CD8-positive, alpha-beta memory T cell (primary cell): ENCODE measurements around the gene TCF4. TPM values are rescaled to one million over a fixed set of nuclear protein-coding genes. Genes with fewer than 3 reads are reported as not detected.

Source experiments
- CTCF ChIA-PET: fragments of 350-600 bp; sonication (Branson Sonifier 250); formaldehyde crosslinking; loops from one replicate; lab custom pipeline; 2021; ENCODE audit warnings: antibody characterized with exemption; lab: Charles Lee
- POLR2A ChIA-PET: fragments of 350-600 bp; sonication (Branson Sonifier 250); formaldehyde crosslinking; loops from one replicate; lab custom pipeline; 2021; ENCODE audit warnings: antibody characterized with exemption; lab: Charles Lee
- DNase-seq, 5 donors: peaks; one replicate each; pipeline versions ENCODE4 v3.0.0 to v3.0.0-alpha.2; 2020 to 2022; ENCODE audit warnings: mixed read lengths in 1 of 5
- H3K27ac ChIP-seq: one replicate; pipeline ENCODE4 v1.7.0; 2013; ENCODE audit warnings: low read depth, mild to moderate bottlenecking, low read length, moderate library complexity
- H3K27me3 ChIP-seq: 2 replicates; pipeline ENCODE4 v1.7.0; 2013; ENCODE audit warnings: low read length, mild to moderate bottlenecking; ENCODE audit not compliant: insufficient read depth, poor library complexity, severe bottlenecking
- H3K36me3 ChIP-seq: 2 replicates; pipeline ENCODE4 v1.7.0; 2013; ENCODE audit warnings: mild to moderate bottlenecking, low read length, moderate library complexity; ENCODE audit not compliant: insufficient read depth
- H3K4me1 ChIP-seq: 2 replicates; pipeline ENCODE4 v1.7.0; 2013; ENCODE audit warnings: mild to moderate bottlenecking, low read length, moderate library complexity; ENCODE audit not compliant: insufficient read depth
- H3K4me3 ChIP-seq: 2 replicates; pipeline ENCODE4 v1.7.0; 2013; ENCODE audit warnings: mild to moderate bottlenecking, low read length
- H3K9me3 ChIP-seq: 2 replicates; pipeline ENCODE4 v1.7.0; 2013; ENCODE audit warnings: mild to moderate bottlenecking, low read length
- H3K27ac Mint-ChIP-seq, 8 donors: one replicate each; pipeline ENCODE4 v1.8.0; 2020 to 2021; ENCODE audit warnings: mixed read lengths in 8 of 8, mild to moderate bottlenecking in 6 of 8, inconsistent platforms in 3 of 8, moderate library complexity in 3 of 8
- H3K27me3 Mint-ChIP-seq, 2 donors: one replicate each; pipeline ENCODE4 v1.8.0; 2020 to 2021; ENCODE audit warnings: mixed read lengths in 2 of 2, mild to moderate bottlenecking in 1 of 2, moderate library complexity in 1 of 2
- H3K36me3 Mint-ChIP-seq, 3 donors: one replicate each; pipeline ENCODE4 v1.8.0; 2020 to 2021; ENCODE audit warnings: mixed read lengths in 3 of 3, inconsistent platforms in 1 of 3, mild to moderate bottlenecking in 1 of 3
- H3K4me1 Mint-ChIP-seq, 3 donors: one replicate each; pipeline ENCODE4 v1.8.0; 2020 to 2021; ENCODE audit warnings: mixed read lengths in 3 of 3, inconsistent platforms in 1 of 3, mild to moderate bottlenecking in 1 of 3
- H3K4me3 Mint-ChIP-seq, 7 donors: one replicate each; pipeline ENCODE4 v1.8.0; 2020 to 2021; ENCODE audit warnings: mixed read lengths in 7 of 7, mild to moderate bottlenecking in 6 of 7, moderate library complexity in 4 of 7, inconsistent platforms in 2 of 7
- H3K9me3 Mint-ChIP-seq, 5 donors: one replicate each; pipeline ENCODE4 v1.8.0; 2020 to 2022; ENCODE audit warnings: mixed read lengths in 5 of 5, mild to moderate bottlenecking in 3 of 5, moderate library complexity in 2 of 5, inconsistent platforms in 1 of 5
- polyA plus RNA-seq: library from polyadenylated mRNA; unstranded; fragments of 300-500 nt; fragmentation: Illumina TruSeq; gene quantifications from one replicate; pipeline ENCODE4 v1.2.3, GENCODE V29; 2021
- total RNA-seq, 2 experiments: library from RNA; stranded (reverse); gene quantifications; one replicate each; pipeline ENCODE4 v1.2.3, GENCODE V29; 2021

Gene TCF4
- total and polyA plus RNA-seq, 3 experiments from 2014 or later, result 0.18 to 0.62 (median 0.47) TPM

GRCh38 chr18:55179425-55179824, 408.6 kb downstream of the TCF4 start:
- Mint-ChIP-seq H3K4me1 (no peaks in the 10 kb centered on the region), H3K4me3 (no peak overlapping the region), H3K36me3 (no peaks in the 10 kb centered on the region), H3K27me3 (peaks cover 0 to 3% of the 10 kb centered on the region in 2 donors), H3K9me3 (peaks cover 0 to 7% (median 0%) of the 10 kb centered on the region in 5 donors), H3K27ac (no peak overlapping the region)
- Histone ChIP-seq H3K27me3 (no peaks in the 10 kb centered on the region), H3K9me3 (no peaks in the 10 kb centered on the region), H3K4me1 (no peaks in the 10 kb centered on the region), H3K27ac (no peak overlapping the region), H3K36me3 (no peaks in the 10 kb centered on the region), H3K4me3 (no peak overlapping the region)
- POLR2A ChIA-PET, result no interaction called here
- CTCF ChIA-PET, result no interaction called here
- no peak for DNase-seq

- Mint-ChIP-seq H3K9me3 (peaks cover 5 to 15% (median 6%) of the 10 kb centered on the region in 5 donors), H3K4me3 (no peak overlapping the region), H3K27ac (no peak overlapping the region), H3K27me3 (no peaks in the 10 kb centered on the region), H3K4me1 (no peaks in the 10 kb centered on the region), H3K36me3 (no peaks in the 10 kb centered on the region)
- no peak for DNase-seq
- ChIA-PET CTCF (no interaction called here), POLR2A (no interaction called here)
- no peaks in the 10 kb centered on the region for H3K27me3 ChIP-seq
- no peaks in the 10 kb centered on the region for H3K4me1 ChIP-seq
- H3K9me3 ChIP-seq, result no peaks in the 10 kb centered on the region
- H3K27ac ChIP-seq, result no peak overlapping the region
- no peak overlapping the region for H3K4me3 ChIP-seq
- H3K36me3 ChIP-seq, result no peaks in the 10 kb centered on the region
Observed at GRCh38 chr18:55173291-55173690, 414.7 kb downstream of the TCF4 start.
